GM18520 (cell line): Measurements from ENCODE around the gene REPS2.

ENCODE experiments used
- ATAC-seq: cut with Tn5 transposase; IDR thresholded peaks from one replicate; pipeline ENCODE4 v1.9.1; 2021; ENCODE audit not compliant: unreplicated experiment

Gene REPS2

GRCh38 chrX:17077361-17077760 lies 130.9 kb downstream of the REPS2 start:
- no peak for ATAC-seq

DNA sequence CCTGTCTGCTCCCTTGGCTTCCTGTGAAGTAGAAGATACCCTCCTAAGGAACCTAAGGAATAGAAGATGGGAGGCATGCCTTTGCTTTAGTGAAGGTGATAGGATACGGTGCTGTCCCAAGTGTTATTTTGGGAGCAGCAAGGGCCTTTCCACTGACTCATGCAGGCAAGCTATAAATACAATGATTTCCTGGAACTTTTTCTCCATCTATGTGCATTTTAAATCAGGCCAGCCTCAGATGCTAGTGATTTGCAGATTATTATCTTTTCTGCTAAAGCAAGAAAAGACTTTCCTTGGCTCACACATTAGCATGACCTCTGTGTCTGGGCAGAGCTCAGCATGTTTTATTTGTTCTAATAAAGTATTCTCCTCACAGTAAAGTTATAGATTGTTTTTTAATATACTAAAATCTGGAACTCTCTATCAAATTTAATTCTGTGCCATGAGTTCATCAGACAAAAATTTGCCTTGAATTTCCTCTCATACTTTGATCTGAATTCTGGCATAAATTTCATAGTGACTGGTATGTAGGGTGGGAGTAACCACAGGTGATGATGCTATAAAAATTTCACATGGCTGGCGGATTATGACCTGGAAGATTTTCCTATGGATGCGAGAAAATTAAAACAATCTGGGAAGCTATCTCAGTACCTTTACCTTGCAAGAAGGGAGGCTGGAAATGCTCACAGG lies 131.7 kb downstream of the REPS2 start:
- ATAC-seq, result no peak

- ATAC-seq, result no peak
Measured at GRCh38 chrX:17081511-17081910, 135.1 kb downstream of the REPS2 start.

DNA sequence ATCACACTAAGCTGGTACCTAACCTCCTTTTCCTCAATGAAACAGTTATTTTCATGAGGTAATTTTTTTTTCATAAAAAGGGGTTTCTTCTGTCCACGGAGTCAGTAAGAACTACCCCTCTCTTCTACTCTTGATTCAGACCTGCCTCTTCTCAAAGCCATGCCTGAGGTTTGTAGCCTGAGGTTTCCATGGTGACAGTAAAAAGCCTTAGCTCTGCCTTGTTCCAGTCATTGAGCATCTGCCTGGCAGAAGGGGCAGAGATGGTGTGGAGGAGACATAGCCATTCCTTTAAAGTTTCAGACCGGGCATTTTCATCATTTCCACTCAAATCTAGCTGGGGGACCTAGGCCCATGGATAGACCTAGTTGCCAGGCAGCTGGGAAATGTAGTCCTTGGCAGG lies 135.5 kb downstream of the REPS2 start:
- no peak for ATAC-seq

- no peak for ATAC-seq
Measured at GRCh38 chrX:17082831-17083230, 136.4 kb downstream of the REPS2 start.

- no peak for ATAC-seq
Measured at GRCh38 chrX:17086317-17086716, 139.9 kb downstream of the REPS2 start.

- ATAC-seq, result no peak
Measured at GRCh38 chrX:17095161-17095560, 148.7 kb downstream of the REPS2 start.

DNA sequence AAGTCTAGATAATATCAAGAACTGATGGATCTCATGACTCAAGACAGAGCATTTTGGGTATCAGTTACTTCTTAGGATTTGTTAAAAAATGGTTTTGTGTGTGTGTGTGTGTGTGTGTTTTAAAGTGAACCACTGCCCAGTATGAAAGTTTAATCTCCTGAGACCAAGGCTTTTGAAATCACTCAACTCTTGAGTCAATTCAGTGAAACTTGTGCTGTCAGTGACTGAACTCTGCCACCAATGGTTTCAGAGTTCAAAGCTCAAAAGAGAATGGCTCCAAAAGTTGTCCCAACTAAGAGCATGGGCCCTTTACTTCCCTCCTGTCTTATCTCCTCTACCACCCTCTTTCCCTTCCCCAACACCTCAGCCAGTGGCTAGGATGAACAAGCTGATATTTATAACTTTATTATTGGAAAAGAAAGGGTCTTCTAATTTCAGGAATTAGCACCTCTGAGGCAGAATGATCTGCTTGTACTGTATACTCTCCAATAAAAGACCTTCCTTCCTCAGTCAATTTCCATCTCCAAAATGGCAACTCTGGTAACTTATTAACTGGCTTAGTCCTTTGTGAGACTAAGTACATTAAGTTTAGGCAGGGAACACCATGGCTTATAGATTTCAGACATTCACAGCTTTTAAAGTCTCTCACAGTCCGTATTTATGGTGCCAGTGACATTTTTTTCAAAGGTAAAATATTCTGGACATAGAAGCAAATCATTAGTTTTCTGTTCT lies 152.2 kb downstream of the REPS2 start:
- no peak for ATAC-seq

- ATAC-seq, result no peak
Measured at GRCh38 chrX:17104433-17104832, 158.0 kb downstream of the REPS2 start.

DNA sequence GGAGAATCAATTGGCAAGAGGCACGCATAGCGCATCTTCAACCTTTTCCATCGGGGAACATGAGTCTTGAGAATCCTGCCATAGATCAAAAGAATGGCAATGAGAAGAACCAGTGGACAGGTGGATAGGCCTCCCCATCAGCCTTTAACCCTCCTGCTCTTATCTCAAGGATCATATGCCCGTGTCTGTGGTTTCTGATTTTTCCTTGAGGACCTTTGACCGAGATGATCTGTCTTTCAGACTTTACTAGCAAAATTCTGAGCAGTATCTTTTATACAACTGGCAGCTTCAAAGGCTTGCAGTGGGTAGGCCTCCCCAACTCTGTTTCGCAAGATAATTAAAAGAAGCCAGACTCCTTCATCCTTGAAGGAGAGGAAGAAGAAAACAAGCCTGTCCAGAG lies 174.4 kb downstream of the REPS2 start:
- ATAC-seq, result no peak

- ATAC-seq, result no peak
Measured at GRCh38 chrX:17154001-17154400, 207.5 kb downstream of the REPS2 start.

DNA sequence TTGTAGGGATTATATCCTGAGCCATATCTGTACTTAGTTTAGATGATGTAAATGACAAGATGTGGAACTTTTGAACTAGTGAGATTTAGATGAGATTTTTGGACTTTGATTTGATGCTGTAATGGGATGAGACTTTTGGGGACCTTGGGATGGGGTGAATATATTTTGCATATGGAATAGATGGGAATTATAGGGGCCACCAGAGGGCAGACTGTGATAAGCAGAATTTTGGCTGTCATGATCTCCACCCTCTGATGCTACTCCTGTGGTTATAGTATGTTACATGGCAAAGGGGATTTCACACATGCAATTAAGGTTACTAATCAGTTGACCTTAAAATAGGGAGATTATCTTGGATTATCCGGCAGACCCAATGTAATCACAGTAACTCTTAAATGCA lies 214.5 kb downstream of the REPS2 start:
- ATAC-seq, result no peak

DNA sequence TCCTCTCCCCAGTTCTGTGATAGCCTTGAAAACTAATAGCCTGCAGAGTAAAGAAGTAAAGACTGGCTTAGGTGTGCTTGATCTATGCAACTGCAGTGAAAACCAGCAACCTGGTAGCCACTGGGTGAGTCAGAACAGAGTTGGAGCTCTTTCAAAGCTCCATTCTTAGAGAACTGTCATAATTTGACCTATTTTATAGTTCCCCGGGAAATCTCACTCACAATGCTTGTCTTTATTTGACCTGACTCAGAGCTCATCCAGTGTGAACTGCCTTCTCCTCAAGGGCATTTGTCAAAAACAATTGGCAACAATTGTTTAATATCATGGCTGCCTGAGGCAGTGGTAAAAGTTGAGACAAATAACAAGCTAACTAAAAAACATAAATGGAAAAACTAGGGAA lies 215.5 kb downstream of the REPS2 start:
- no peak for ATAC-seq

- ATAC-seq, result no peak
Measured at GRCh38 chrX:17164079-17164478, 217.6 kb downstream of the REPS2 start.

GRCh38 chrX:17164941-17165340 lies 218.5 kb downstream of the REPS2 start:
- no peak for ATAC-seq

DNA sequence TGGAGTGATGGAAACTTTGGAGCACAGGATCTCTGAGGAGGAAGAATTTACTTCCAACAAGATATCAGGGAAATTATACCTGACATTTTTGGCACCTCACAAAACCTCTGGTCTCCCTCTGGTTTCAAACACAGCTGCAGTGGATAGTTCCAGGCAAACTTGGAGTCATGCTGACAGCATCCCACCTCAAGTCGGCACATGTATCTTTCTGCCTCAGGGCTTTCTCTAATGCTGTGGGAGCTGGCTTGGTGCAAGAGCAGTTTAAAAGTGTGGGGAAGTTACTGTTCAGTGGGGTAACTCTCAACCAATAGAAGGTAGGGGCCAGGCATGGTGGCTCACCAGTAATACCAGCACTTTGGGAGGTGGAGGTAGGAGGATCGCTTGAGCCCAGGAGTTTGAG lies 221.5 kb downstream of the REPS2 start:
- no peak for ATAC-seq

- no peak for ATAC-seq
Measured at GRCh38 chrX:17170973-17171372, 224.5 kb downstream of the REPS2 start.

DNA sequence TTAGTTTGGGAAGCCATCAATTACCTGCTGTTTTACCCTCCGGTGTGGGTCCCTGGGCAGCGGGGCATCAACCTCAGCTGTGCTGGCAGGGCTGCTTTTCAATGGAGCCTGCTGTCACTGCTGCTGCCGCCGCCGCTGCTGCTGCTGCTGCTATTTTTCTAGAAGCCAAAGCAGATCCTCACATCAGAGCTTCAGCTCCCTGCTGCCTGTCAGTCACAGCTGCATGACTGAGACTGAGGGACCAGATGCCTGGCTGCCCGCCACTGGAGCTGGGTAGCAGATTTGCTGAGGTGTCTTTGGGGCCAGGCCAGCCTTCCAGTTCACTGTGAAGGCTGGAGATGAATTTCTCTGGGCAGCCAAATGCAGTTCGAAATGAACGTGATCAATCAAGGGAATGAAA lies 228.2 kb downstream of the REPS2 start:
- no peak for ATAC-seq

GRCh38 chrX:17182317-17182716 lies 235.9 kb downstream of the REPS2 start:
- ATAC-seq, result no peak

DNA sequence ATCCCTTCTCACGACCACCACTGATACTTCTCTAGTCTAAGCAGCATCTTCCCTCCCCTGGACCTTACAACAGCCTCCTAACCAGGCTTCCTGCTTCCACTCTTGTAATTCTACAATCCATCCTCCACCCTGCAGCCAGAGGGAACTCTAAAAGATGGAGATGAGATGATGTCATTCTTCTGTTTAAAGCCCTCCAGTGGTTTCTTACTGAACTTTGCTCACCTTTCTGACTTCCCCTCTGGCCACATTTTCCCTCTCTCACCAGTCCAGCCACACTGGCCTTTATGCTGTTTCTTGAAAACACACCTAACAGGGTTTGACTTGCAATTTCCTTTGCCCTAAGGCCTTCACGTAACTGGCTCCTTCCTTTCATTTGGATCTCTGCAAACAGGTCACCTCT lies 237.1 kb downstream of the REPS2 start:
- ATAC-seq, result no peak

- no peak for ATAC-seq
Measured at GRCh38 chrX:17185431-17185830, 239.0 kb downstream of the REPS2 start.

GRCh38 chrX:17187136-17187756 lies 240.8 kb downstream of the REPS2 start:
- ATAC-seq, result no peak
